HG02970 (cell line): ENCODE data around the gene KRR1.
A peak's percentile ranks its signal among the peaks of the same experiment; 100 is the strongest.
"Not testable (repeated sequence)": the region's sequence is repeated elsewhere in the genome, so short reads cannot be mapped to it uniquely, and the experiment has no call there.

Source experiments
- ATAC-seq: cut with Tn5 transposase; IDR thresholded peaks from one replicate; pipeline ENCODE4 v1.9.1; 2021; ENCODE audit warnings: mild to moderate bottlenecking, moderate library complexity, moderate number of reproducible peaks; ENCODE audit not compliant: unreplicated experiment, low FRiP score

The KRR1 gene

DNA sequence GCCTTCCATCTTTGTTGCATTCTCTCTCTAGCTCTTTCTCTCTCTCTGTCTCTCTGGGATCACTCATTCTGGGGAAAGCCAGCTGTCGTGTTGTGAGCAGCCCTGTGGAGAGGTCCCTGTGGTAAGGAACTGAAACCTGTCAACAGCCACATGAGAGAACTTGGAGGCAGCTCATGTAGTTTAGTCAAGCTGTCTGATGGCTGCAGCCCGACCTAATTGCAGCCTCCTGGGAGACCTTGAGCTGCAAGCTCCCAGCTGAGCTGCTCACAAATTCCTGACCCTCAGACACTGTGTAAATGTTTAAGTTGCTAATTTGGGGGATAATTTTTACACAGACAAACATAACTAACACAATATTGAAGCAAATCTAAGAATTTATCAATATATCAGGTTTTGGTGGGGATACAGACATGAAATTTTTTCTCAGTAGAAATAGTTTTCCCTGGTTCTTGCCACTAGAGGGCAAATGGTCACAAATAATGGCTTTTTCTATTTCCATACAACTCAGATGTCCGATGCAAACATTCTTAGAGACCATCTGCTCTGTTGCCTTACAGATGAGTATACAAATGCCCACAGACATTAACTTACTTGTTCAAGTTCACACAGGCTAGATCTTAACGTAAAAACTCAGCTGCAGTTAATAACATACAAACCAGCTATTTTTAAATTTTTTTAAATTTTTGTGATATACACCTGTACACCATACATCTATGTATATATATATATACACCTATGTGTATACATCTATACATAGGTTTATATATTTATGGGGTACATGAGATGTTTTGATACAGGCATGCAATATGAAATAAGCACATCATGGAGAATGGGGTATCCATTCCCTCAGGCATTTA, 15.5 kb upstream of the KRR1 start:
- ATAC-seq = peak; percentile 69

DNA sequence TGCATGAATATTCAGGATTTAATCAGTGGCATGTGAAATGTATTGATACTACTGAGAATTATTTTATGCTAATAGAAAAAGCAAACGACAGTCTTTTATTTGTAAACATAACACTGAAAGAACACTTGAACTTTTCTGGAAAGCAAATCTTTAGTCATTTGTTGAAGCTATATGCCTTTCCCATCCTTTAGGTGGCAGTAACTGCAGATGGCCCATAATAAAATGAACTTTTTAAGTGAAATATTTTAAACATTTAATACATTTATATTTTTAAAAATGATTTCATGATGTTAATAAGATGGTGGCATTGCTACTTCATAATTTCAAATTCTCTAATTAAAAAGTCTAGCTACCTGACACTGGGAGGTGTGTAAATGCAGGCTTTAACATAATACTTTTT, 13.9 kb upstream of the KRR1 start:
- no peak for ATAC-seq

DNA sequence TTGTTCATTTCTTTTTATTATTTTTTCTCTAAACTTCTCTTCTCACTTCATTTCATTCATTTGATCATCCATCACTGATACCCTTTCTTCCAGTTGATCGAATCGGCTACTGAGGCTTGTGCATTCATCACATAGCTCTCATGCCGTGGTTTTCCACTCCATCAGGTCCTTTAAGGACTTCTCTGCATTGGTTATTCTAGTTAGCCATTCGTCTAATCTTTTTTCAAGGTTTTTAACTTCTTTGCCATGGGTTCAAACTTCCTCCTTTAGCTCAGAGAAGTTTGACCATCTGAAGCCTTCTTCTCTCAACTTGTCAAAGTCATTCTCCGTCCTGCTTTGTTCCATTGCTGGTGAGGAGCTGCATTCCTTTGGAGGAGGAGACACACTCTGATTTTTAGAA, 10.7 kb upstream of the KRR1 start:
- not testable (repeated sequence) for ATAC-seq

DNA sequence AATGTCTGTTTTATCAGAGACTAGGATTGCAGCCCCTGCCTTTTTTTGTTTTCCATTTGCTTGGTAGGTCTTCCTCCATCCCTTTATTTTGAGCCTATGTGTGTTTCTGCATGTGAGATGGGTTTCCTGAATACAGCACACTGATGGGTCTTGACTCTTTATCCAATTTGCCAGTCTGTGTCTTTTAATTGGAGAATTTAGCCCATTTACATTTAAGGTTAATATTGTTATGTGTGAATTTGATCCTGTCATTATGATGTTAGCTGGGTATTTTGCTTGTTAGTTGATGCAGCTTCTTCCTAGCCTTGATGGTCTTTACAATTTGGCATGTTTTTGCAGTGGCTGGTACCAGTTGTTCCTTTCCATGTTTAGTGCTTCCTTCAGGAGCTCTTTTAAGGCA, 9.8 kb upstream of the KRR1 start:
- ATAC-seq = not testable (repeated sequence)

DNA sequence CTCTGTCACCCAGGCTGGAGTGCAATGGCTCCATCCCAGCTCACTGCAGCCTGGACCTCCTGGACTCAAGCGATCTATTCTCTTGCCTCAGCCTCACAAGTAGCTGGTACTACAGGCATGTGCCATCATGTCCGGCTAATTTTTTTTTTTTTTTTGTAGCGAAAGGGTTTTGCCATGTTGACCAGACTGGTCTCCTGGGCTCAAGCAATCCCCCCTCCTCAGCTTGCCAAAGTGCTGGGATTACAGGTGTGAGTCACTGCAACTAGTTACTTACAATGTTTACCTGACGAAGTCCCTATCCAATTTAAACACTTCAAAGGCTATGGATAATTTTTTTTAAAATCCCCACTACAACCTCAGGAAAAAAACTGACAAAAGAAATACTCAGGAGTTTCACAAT, 1.8 kb downstream of the KRR1 start:
- ATAC-seq = no peak

DNA sequence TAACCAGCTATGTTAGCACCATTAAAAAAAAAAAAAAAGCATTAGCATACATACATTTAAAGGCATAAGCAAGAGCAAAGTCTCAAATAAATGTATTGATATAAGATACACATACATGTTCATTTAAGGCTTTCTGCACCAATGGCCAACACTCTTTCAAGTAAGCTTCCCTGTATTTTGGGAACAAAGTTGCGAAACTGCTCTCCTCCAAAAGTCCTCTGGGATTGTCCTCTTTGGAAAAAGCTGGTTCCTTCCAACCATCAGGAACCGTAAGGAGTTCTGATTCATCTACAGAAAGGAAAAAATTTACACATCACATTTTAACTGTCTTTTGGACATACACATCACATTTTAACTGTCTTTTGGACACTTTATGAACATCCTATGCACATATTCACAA, 3.2 kb downstream of the KRR1 start:
- no peak for ATAC-seq

DNA sequence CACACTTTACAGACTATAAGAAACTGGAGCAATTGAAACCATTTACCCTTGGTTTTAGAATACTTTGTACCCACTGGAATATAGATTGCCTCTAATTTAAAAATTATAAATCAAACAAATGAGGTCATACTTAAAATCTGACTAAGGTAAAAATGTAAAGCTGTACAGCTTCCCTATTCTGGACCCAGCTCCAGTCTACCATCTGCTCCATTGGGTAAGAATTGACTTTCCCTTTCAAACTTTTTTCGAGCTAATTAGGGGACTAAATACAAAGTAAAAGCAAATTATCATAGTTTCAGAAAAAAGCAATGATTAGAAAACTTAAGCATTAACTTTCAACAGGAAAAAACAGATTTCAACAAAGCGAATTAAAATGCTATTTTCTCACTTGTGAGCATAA, 4.3 kb downstream of the KRR1 start:
- no peak for ATAC-seq

DNA sequence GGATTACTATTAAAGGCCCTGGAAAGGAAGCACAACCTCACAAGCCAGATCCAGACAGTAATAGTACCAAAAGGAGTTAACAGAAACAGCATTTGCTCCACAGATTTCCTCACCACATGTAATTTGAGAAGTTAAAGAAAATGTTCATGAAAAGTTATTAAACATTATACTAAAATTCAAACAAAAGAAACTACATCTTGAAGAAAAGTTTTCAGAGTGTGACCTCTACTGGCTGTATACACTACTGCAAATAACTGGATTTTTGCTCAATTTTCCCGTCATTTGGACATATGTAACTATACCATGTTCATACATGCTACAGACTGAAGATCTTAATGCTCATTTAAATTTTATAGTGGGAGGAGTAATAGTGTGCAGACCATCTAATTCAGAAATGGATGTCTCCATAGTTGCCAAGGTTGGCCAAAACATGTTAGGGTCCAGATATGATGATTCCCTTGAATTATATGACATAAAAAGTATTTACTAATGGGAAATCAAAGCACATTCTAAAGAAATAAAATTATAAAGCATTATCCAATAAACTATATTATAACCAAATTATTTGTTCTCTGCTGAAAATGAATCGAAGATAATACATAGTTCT, 5.6 kb downstream of the KRR1 start:
- ATAC-seq = no peak

DNA sequence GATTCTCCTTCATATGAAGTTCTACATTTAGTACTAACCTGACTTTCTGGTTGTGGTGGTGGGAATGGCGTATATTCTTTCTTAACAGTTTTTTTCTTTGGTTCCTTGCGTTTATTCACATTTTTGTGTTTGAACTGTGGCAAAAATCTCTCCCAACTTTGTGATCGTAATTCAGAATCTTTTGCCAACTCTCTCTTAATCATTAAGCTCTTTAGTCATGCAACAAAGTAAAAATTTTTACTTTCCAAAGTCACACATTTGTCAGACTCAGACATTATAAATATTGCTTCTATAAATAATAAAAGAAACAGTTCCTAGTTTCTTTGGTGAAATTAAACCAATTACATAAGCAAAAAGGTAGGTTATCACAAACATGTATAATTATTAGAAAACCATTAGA, 7.5 kb downstream of the KRR1 start:
- ATAC-seq = no peak

DNA sequence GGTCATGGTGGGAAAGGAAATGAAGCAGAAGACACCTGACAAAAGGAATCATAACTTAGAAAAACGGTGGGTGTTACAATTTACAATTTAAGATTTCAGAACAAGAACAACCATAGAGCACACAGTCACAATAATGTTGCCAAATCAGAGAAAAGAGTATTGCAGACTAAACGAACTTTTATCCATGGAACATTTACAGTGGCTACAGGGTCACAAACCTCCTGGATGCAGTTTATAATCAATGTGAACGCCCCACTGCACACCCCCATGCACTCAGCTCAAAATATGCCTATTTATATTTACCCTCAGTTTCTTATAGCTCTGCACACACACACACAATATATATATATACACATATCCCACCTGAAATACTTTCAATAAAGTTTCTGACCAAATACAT, 8.0 kb downstream of the KRR1 start:
- no peak for ATAC-seq

DNA sequence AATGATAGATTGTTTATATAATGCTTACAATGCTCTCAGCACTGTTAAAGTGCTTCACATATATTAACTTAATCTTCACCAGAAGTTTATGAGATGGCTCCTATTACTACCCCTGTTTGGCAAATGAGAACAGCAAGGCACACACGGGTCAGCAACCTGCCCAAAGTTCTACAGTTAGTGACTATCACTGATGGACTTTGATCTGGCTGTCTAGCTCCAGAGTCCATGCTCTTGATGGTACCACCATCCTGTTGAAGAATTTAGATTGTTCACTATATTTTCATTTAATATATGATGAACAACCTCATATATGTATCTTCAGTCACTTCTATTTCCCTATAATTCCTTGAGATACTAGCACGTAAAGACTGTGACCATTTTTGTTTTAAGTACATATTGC, 20.2 kb downstream of the KRR1 start:
- ATAC-seq = no peak

DNA sequence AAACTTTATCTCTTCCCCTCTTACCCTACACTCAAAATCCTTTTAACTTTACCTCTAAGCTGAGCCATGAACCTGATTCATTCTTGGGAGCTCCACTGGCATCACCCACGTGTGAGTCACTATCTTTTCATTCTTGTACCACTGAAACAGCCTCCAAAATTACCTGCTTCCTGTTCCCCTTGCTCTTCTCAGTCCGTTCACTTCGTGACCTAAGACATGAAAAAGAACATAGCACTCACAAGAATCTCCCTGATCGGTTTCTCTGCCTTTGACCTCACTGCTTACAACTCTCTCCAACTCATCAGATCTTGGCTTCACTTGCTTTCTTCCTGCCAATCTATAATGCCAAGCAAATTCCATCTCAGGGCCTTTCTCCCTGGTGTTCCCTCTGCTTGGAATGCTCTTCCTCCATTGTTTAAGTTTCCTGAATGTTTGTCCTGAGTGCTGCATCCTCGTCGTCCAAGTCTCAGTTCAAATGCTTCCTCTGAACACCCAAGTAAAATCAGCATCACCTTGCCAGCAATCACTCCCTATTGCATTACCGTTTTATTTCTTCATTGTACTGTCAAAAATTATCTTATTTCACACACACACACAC, 21.7 kb downstream of the KRR1 start:
- ATAC-seq = no peak

DNA sequence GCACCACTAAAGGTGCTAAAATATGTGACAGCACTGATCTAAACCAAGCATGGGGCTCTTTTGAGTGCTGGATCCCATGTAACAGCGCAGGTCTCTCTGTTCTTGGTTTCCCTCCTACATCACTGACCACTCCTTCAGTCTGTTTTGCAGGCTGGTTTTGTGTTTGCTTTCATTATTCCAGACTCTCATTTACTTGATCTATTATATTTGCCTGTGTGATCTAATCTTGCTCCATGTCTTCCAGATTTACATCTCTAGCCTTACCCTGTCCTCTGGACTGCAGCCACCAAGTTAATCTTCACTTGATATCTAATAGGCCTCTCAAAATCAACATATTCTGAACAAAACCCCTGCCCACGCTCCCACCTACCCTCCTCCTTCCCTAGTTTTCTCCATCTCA, 22.2 kb downstream of the KRR1 start:
- no peak for ATAC-seq

DNA sequence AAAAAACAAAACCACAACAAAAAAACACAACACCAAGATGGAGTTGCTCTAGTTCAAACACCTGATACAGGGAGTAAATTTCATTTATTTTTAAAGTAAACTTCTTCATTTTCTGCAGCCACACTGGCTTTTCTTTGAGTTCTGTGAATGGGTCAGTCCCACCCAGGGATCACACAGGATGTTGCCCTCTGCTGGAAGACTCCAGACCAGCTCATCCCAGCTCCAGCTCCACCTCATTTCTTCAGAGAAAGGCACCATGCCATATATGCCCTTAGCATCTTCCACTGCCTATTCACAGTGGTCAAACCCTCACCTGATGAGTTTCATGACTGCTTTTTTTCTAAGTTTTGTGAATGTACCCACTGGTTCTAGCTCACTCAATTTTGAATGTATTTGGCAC, 22.9 kb downstream of the KRR1 start:
- no peak for ATAC-seq

DNA sequence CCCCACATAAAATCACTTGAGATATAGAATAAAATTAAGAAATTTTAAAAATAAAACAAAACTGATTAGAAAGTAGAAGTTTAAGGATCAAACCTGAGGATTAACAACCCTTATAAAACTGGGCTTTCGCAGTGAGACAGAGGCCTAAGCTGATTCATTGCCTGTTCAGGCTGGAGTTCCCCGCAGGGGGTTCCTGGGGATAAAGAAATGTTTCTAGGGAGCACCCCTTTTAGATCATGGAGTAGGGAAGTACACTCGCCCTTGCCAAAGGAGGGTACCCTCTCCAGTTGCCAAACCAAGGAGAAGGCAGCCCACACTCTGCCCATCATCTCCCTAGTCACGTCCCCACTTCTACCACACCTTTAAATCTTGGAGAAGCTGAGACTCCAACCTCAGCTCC, 24.1 kb downstream of the KRR1 start:
- no peak for ATAC-seq

DNA sequence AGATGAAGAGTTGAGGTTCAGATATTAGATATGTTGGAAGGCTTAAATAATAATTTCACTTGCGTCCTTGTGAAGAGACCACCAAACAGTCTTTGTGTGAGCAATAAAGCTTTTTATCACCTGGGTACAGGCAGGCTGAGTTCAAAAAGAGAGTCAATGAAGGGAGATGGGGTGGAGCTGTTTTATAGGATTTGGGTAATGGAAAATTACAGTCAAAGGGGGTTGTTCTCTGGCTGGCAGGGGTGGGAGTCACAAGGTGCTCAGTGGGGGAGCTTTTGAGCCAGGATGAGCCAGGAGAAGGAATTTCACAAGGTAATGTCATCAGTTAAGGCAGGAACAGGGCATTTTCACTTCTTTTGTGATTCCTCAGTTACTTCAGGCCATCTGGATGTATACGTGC, 27.0 kb downstream of the KRR1 start:
- ATAC-seq = not testable (repeated sequence)

DNA sequence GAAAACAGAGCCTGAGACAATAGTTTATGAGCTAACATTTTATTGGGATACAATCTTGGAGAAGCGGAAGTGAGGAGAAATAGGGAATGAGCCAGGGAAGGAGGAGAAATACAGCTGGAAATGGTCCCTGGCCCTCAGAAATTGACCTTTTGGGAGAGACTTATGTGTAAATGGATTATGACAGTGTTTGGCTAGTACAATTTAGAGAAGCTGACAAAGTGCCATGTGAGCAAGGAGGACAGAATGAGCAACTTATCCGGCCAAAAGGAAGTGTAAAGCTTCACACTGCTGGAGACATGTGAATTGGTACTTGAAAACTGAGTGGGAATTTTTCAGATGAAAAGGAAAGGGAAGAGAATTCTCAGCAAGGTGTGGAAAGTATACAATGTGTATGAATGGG, 28.0 kb downstream of the KRR1 start:
- ATAC-seq = no peak

DNA sequence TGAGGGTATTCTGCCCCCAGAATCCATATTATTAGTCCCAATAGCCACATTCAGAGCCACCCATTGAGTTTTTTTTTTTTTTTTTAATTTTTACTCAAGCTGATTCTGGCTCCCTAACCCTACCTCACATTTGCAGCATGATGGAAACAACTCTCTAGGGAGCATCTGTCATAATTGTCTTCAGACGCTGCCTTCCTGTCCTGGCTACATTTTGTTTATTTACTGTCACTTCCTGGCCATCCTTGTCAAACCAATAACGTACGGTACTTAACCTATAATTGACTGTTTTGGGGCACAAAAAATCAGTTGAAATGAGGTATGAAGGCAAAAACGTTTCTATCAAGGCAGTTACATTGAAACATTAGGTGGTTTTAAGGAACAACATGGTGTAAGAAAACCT, 28.8 kb downstream of the KRR1 start:
- ATAC-seq = no peak

DNA sequence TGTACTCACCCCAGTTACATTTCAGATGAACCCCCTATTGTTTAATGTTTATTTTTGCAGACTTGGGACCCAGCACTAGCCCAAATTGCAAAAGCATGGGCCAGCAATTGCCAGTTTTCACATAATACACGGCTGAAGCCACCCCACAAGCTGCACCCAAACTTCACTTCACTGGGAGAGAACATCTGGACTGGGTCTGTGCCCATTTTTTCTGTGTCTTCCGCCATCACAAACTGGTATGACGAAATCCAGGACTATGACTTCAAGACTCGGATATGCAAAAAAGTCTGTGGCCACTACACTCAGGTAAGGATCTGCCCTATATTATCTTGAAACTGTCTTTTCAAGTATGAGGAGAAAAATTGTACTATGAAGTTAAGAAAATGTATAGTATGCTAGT, 29.6 kb downstream of the KRR1 start:
- ATAC-seq = no peak

DNA sequence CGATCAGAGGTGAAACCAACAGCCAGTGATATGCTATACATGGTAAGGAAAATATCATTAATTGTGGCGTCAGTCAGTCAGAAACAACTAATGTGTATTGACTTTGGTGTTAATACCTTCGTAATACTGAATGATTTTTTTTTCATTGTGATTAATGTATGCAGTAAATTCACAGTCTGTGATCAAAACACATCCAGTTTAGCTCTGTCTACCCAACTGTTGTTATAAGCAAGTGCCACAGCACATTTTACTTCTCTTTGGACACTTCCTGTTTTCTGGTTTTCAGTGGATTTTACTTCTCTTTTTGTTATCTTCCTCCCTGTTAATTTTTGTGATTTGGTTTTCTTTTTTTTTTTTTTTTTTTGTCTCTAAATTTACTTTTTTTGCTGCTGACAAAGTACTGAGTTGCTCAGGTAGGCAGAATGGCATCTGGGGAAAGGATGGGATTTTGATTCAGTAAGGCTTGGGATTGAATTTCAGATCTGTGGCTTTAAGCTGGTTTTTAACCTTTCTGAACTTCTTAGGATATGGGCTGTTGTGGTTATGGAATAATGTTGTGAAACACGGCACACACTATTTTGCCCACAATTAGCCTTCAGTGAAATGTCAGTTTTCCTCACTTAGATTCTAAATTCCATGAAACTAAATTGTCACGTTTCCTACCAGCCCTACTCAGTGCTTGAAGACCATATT, 30.2 kb downstream of the KRR1 start:
- peak; percentile 21 for ATAC-seq

DNA sequence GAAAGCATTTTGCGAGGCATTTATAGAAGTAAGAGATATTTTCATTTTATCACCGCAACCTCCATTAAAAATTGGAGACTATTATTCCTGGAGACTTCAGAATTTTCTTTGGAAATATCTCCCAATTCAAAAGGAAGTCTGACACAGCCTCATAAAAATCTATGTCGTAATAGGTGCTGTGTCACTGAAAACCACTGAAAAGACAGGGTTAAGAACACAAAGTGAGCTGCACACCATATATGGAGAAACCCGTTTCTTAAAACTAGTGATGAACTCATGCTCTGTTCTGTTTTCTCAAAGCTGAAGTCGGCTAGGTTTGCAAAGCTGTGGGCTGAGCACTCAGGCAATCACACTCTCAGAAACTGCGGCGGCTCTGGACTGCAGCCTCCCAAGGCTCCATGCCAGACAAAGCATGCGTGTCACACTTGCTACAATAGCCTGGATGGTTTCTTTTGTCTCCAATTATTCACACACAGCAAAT, 30.9 kb downstream of the KRR1 start, which contains the start of gene GLIPR1:
GLIPR1 (plus strand) TSS at position 287 of the 481 bp plus-strand sequence; CDS start at position 413, 126 bp downstream.
- peak; percentile 91 for ATAC-seq
